HTERT RPE-1 (cell line): Measurements from ENCODE around the gene DHCR7.

Experiments used
- in situ Hi-C: fragments of 300-500 bp; cut with MboI; formaldehyde crosslinking; loops from 4 replicates; pipeline ENCODE4 v1.14.3; 2020; ENCODE audit warnings: low sequenced_read_pairs

The DHCR7 gene

DNA sequence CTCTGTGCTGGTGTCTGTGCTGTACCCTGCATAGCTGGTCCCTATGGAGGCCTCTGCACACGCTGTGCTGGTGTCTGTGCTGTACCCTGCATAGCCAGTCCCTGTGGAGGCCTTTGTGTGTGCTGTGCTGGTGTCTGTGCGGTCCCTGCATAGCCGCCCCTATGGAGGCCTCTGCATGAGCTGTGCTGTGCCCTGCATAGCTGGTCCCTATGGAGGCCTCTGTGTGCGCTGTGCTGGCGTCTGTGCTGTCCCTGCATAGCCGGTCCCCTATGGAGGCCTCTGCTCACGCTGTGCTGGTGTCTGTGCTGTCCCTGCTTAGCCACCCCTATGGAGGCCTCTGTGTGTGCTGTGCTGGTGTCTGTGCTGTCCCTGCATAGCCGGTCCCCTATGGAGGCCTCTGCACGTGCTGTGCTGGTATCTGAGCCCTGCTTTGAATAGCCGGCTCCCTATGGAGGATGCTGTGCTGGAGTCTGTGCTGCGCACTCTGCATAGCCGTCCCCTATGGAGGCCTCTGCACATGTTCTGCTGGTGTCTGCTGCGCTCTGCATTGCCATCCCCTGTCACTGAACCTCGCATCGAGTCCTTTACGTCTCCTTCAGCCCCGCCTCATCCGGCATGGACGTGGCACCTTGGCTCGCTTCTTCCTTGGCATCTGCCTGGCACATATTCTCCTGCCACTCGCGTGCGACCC is 11.0 kb upstream of the DHCR7 start:
- in situ Hi-C loops: no loop called here

DNA sequence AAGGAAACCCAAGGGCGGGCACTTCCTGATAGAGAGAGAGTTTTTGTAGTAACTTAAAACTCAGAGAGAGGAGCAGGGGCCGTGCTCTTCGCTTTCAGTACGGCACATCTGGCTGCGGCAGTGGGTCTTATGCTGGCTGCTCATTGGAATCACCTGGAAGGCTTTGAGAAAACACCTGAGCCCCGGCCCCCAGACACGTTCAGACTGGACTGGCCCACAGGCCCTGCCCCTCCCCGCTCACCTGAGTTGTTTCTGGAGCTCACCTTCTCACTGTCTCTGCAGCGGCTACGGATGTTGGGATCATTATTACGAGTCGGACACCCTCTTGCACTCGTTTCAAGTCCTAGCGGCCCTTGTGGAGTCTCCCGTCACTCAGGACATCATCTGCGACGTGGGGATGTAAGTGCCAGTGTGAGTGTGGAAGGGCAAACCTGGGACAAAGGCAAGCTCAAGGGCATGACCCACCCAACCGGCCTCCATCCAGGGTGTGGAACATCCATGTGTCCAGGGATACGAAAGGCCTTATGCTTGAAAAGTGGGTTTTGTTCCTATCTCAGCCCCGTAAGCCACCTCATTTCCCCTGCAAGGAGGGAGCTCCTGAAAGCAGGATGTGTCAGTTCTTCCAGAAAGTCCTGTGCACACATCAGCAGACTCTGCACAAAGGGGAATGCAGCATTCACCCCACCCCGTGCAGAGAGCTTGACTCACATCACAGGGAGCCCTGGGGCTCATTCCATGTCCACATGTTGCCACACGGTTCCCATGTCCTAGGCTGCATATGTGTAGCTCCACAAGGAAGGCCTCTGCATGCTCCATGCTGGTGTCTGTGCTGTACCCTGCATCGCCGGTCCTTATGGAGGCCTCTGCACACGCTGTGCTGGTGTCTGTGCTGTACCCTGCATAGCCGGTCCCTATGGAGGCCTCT is 10.2 kb upstream of the DHCR7 start:
- in situ Hi-C loops: no loop called here

DNA sequence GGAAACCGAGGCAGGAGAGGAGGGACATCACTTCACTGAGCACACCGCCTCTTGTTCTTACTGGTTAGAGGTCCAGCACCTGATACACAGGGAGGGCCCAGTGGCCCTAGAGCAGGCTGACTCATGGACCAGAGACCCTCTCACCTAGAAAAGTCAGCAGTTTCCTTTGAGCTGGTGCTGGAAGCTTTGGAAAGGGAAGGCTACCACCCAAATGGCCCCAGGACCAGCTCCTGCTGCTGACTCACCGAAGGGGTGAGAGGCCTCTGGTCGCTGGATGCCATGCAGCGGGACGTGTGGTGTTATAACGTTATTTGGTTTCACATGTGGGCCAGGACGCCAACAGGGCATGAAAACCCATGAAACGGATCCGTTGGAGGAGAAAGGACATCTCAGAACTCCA is 8.6 kb upstream of the DHCR7 start:
- in situ Hi-C loops: no loop called here

DNA sequence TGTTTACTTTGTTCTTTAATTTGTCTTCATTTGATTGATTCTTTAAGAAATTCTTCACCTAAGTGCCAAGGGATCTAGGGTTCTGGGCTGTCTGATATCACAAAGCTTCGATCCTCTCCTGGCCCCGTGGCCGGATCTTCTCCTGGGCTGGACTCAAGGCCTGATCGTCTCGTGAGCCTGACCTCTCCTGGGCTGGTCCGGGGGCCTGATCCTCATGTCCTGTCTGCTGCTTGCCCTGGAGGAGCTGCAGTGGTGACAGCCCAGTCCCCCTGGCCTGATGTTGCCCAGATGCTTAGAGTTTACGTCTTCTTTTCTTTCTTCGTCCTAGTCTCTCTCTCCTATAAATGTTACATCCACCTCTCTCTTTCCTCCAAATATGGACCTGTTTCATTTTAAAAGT is 8.1 kb upstream of the DHCR7 start:
- in situ Hi-C loops: no loop called here

DNA sequence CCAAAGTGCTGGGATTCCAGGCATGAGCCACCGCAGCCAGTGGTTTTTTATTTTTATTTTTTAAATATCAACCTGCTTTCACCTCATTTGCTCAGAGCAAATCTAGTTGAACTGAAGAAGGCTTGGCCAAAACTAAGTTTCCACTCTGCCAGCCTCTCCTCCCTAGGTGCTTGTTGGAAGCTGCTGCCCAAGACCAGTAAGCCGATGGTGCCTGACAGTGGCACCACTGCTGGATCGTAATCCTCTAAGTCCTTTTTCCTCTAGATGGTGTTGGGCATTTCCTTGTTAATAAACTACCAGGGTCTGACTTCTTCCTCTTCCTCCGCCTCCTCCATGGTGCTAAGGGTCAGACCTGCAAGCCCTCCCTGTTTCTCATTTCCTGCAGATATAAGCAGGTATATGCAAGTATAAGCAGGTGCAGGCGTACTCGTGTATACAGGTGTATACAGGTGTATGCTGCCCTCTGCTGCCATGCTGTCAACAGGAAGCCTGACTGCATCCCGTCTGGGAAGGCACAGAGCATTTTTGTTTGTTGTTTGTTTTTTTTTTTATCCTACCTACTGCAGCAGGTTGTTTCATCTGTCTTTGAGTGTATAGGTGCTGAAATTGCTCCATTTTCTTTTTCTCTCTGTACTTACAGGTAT is 6.4 kb upstream of the DHCR7 start:
- in situ Hi-C loops: no loop called here

DNA sequence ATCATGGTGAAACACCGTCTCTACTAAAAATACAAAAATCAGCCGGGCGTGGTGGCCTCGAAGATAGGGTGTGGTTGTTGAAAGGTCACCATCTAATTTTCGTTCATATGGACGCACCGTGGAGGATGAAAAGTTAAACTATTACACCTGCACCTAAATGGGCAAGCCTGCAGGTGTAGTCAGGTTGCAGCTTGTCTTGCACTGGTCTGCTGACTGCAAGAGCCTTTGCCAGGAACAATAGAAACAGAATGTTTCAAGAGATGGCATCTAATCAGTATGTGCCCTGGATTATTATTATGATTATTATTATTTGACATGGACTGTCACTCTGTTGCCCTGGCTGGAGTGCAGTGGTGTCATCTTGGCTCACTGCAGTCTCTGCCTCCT is 5.7 kb upstream of the DHCR7 start:
- in situ Hi-C loops: no loop called here

DNA sequence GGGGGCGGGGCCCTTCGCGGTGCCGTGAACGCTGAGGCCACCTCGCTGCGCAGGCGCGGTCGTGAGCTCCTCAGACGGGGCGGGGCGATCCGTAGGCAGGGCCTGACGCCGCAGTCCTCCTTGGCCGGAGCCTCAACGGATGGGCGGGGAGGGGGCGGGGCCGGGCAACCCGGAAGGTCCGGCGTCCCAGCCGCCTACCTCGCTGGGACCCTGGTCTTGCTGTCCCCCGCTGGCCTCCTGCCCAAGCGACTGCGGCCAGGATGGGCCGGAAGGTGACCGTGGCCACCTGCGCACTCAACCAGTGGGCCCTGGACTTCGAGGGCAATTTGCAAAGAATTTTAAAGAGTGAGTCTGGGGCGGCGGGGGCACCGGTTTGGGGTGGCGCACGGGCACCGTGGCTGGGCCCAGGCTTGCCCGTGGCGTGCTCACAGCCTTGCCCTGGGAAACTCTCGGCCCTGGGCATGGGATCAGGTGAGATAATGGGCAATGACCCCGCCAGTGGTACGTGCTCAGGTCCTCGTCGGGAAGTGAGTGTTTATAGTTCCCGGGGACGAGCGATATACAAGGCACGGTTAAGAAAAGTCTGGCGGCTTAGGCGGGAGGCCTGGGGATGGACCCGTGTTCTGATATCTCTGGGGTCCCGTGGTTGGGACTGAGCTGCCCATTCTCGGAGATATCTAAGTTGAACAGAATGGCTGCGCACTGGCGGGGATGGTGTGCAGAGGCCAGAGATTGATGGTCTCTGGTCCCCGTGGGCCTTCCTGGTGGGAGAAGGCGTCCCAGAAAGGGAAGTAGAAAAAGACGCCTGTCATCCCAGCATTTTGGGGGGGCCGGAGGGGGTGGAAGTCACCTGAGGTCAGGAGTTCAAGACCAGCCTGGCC is 5.1 kb upstream of the DHCR7 start, which contains the start of gene NADSYN1:
TSS of gene NADSYN1 (plus strand) at position 167 of the 881 bp plus-strand sequence. CDS start at position 261, 94 bp downstream.
- in situ Hi-C loops: no loop called here

DNA sequence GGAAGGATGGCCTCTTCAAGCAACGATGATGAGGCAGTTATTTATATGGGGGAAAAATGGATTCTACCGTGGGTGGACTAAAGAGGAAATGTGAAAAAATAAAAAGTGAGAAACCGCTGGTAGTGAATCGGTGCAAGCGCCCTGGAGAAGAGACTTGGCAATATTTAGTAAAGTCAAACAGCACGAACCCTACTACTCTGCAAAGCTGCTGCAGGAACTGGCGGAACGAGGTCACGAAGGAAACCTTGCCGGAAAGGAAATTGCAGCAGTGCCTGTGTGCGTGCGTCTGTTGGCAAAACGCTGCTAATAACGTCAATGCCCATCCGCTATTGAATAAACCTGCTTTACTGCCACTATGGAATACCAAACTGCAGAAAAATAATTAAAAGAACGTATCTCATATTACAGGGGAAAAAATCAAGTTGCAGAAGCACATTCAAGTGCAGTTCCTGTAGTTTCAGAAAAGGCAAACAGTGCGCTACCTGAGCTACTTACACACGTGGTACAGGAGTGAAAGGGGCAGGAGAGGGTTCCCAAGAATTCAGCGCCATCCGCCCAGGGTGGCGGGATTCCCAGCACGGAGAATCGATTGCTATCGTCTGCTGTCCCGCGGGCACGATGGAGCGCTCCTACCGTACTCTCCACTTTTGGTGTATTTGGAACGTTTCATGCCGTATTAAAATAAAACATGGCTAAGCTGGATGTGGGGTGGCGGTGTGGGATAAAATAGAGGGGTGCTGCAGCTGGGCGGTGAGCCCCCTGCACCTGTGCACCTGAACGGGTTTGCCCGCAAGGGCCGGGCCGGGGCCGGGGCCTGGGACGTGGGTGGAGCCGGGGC is 4.2 kb upstream of the DHCR7 start:
- in situ Hi-C loops: no loop called here

DNA sequence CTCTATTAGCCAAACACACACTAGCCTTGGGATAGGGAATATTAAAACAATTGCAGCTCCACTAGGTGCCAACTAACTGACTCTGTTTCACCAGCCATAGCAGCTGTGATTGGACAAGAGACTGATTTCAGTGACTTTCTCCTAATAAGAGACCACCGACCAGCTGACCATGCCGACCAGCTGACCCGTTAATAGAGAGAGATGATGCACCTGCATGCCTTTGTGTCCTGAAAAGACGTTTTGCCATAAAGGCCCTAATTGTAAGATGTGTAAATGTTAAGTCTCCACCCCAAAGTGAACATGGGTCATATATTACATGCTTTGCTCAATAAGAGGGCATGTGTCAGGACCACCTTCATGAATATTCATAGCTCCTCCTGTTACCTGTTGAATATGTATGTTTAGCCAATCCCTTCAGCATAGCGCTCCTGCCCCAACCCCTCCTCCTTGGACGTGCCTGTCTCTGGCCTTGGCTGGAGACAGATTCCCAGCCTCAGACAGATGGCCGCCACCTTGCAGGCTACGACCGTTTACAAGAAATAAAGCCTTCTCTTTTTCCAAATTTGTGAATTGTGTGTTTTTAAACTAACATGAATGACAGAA is 3.5 kb upstream of the DHCR7 start:
- in situ Hi-C loops: no loop called here

DNA sequence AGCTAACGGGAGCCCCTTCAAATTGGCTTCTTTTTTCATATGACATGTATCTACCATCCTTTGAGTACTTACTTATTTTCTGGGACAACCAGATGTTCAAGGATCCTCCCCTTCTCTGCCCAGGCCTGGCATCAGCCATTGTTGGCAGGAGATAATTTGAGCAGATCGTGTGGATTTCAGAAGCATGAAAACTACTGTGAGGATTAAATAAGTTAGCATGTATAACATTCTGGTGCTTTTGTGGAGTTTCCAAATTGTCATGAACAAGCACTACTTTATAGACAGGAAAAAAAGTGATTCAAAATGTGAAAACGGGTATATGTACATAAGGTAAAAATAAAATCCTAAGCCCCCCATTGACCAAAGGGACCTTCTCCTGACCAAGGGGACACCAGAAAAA is 2.7 kb upstream of the DHCR7 start:
- in situ Hi-C loops: no loop called here

DNA sequence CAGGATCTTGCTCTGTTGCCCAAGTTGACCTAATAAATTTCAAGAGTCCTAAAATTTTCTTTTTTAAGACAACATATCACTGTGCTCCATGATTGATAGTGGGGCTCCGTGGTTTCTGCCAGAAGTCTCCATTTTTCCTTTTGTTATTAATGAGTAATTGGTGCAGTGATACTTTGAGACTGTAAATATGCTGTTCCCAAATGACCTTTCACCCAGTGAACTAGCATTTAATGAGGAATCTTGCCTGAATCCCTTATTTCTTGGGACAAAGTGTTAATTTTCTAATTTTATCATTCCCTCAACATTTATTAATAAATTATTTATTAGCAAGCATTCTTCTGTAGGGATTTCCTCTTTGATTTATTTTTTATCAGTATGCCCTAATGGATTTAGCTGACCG is 2.3 kb upstream of the DHCR7 start:
- in situ Hi-C loops: no loop called here

DNA sequence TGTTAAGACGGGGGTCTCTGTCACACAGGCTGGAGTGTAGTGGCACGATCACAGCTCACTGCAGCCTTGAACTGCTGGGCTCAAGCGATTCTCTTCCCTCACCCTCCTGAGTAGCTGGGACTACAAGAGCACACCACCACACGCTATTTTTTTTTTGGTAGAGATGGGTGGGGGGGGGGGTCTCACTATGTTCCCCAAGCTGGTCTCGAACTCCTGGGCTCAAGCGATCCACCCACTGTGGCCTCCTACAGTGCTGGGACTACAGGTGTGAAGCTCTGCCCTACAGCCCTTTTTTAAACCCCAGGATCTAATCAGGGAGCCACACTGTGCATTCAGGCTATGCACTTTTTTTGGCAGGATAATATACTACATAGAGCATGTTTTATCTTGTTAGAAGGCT is 1.4 kb upstream of the DHCR7 start:
- in situ Hi-C loops: no loop called here

DNA sequence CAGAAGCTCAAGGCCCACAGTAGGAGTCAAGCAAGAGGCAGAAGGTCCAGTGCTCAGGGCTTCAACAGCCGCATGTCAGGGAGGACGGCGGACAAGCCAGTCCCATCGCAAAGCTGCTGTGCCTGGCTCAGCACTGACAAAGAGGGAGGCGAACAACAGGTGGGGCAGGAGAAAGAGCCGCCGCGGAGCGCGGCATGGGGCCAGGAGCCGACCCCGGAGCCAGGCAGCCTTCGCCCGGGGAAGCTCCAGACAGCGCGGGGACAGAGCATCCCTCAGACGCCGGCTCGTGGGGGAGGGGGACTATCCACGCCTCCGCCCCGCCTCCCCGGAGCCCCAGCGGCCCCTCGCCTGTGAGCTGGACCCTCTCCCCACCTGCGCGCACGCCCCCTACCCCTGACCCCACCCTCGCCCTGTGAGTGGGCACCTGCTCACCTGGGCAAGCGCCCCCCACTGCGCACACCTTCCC is 369 bp downstream of the DHCR7 start:
- in situ Hi-C loops: no loop called here

DNA sequence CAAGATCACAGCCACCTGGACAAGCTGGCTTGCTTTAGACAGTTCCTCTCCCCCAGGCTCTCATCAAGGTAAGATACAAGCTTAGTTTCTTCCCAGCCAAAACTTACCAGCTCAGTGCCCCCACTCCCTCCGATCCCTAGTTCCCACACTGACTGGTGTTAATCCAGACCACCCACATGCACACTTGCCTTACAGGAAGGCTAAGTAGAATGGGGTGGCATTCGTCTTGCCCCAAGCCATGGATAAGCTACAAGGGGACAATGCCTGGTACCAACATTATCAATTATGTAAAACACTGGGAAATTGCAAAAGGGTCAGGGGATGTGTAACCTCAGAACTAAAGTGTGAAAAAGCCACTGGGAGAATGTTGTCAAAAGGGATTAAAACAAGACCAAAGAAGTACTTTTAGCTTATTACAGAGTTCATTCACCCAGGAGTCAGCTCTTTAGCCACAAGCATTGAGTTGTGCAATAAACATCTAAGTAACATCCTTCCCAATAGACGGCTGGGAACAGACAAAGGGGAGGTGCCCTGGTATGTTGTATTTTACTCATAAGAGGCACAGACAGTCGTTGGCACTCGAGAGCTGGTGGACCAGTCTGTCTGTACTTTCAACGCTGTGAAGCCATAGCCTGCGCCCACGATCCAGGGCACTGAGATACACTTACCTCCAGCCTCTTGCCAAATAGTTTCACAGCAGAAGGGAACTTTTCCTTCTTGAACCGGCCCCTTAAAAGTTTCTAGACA is 1.1 kb downstream of the DHCR7 start:
- in situ Hi-C loops: no loop called here

DNA sequence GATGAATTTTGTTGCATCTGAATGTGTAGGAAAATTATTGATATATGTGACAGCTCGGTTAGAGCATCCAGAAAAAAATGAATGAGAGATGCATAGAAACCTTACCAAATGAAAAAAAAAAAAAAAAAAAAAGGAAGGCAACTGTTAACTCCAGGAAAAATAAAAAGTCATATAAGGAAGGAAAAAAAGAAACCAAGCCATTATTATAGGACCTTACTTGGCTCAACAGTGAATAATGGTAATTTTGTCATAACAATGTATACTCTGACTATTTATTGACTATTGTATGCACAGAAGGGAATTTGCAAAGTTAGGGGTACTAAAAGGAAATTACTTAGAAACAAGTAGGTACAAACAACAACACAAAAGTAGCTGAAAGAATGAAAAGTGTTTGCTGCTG is 2.0 kb downstream of the DHCR7 start:
- in situ Hi-C loops: no loop called here

DNA sequence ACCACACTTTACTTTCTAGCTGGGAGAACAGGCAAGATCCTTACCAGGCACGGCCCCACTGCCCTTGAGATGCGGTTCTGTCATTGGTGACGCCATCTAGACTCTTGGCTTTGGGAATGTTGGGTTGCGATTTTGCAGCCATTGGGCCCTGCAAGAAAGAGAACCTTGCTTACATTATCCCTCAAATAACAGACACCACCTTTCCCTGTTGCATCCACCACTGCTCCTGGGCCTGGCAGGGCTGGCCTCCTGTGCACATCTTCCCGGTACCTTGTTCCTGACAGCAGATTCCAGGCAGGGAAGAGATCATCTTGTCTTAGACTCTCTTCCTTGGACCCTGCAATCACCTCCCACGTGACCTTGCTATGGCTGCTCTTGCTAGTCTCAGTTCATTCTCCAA is 3.4 kb downstream of the DHCR7 start:
- in situ Hi-C loops: no loop called here

DNA sequence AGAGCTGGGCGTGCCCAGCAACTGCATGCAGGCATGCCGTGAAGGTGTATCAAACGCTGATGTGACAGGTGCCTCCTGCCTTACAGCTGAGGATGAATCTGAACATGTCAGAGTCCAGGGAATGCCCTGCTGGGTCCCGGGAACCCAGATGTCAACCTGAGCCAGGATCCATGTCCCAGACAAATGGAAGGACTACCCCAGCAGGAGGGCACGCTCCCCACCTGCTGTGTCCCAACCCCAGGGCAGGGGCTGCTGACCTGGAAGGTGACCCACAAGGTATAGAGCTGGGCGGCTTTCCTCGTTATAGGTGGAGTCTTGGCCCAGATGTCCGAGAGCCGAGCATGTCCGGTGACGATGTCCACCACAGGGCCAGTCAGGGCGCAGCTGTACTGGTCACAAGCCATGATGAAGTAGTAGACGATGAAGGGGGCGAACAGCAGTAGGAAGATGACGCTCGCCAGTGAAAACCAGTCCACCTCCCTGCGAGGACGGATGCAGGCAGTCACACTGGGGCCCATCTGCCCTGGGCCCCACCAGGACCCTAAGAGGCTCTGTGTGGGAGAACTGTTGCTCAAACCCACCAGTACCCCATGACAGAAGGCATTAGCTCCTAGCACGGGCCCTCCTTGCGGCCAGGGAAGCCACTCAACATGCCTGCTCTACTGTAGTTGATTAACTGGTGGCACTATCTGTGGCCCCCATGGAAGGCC is 4.3 kb downstream of the DHCR7 start:
- in situ Hi-C loops: no loop called here

DNA sequence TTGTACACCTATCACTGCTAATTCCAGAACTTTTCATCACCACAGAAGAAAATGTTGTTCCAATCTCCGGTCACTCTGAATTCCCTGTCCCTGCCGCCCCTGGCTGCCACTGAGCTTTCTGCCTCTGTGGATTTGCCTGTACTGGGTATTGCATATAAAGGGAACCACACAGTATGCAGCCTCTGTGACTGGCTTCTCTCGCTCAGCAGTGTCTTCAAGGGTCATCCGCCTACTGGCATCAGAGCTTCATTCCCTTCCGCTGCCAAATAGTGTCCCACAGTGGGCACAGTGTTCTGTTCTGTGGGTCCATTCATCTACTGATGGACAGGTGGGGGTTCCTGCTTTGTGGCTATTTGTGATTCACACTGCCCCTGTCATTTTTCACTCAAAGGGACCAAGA is 5.3 kb downstream of the DHCR7 start:
- in situ Hi-C loops: no loop called here
